Neural cell (in vitro differentiated cells): ENCODE results near the gene EMD.

Source experiments
- CTCF ChIP-seq: fragments of 450-650 bp; IDR thresholded peaks from 2 replicates; pipeline ENCODE4 v1.5.1; 2014; ENCODE audit warnings: antibody characterized with exemption, mild to moderate bottlenecking, moderate library complexity; ENCODE audit not compliant: poor library complexity, severe bottlenecking
- EP300 ChIP-seq: fragments of 450-650 bp; conservative IDR thresholded peaks from 2 replicates; pipeline ENCODE4 v1.6.1; 2014; ENCODE audit warnings: antibody characterized with exemption, mild to moderate bottlenecking, moderate library complexity; ENCODE audit not compliant: poor library complexity, severe bottlenecking
- RAD21 ChIP-seq: fragments of 450-650 bp; conservative IDR thresholded peaks from 2 replicates; pipeline ENCODE4 v1.6.1; 2014; ENCODE audit warnings: antibody characterized with exemption, mild to moderate bottlenecking, moderate library complexity
- REST ChIP-seq: IDR thresholded peaks from 2 replicates; pipeline ENCODE4 v1.6.1; 2012; ENCODE audit warnings: borderline replicate concordance

GRCh38 chrX:154429711-154430110 lies 50.6 kb downstream of the EMD start:
- no peak for TF ChIP-seq CTCF
- no peak for TF ChIP-seq REST
- no peak for TF ChIP-seq EP300
- no peak for TF ChIP-seq RAD21
